Activated T-helper 9 cell treated with anti-CD3 and anti-CD28 coated beads, Interleukin-2, amount 50 U/mL, for 16 hours (primary cell): ENCODE measurements around the gene PPP1R12B.
"Not testable (repeated sequence)": the region's sequence is repeated elsewhere in the genome, so short reads cannot be mapped to it uniquely, and the experiment has no call there.

Experiments used
- DNase-seq: peaks from one replicate; pipeline ENCODE4 v3.0.0-alpha.2; 2020; ENCODE audit warnings: low read depth

The PPP1R12B gene

DNA sequence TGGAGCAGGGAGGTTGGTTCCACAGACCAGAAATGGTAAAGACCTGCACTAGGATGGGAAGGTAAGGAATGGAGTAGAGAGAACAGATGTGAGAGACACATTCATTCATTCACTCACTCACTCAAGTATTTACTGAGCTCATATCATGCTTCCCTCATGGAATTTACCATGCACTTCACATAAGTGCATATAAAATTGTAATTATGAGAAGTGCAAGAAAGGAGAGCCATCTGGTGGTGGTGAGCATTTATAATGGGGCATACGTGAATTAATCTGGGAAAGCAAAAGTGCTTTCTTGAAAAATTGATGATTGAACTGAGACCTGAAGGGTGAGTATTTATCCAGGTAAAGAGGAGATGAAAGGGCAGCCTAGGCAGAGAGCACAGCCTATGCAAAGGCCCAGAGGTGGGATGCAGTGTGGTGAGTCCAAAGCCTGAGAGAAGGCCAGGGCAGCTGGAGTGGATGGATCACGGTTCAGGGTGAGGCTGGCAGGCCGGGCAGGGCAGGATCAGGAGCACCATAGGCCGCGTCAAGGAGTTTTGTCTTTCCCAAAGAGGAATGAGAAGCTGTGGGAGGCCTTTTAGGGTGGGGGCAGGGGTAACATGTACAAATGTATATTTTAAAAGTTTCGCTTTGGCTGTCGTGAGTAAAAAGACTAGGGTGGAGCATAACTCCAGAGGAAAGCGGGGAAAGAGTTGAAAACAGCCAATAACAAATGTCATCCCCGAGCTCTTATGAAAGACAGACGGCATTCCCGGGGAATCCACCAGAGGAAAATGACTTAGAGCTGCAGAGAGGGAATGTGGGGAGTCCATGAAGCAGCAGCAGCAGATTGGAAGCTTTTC, 266.1 kb downstream of the PPP1R12B start:
- DNase-seq = not testable (repeated sequence)

DNA sequence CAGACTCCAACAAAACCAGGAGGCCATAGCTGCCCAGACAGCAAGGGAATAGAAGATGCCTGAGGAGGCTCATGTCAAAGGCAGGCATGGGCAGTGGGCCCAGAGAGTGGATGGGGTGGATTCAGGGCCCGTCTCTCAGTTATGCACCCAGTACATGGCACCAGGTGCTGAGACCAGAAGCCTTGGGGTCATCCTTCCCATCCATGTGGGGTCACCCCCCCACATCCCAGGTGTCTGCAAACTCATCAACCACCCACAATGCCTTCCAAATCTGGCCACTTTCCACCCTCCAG, 266.7 kb downstream of the PPP1R12B start:
- not testable (repeated sequence) for DNase-seq

DNA sequence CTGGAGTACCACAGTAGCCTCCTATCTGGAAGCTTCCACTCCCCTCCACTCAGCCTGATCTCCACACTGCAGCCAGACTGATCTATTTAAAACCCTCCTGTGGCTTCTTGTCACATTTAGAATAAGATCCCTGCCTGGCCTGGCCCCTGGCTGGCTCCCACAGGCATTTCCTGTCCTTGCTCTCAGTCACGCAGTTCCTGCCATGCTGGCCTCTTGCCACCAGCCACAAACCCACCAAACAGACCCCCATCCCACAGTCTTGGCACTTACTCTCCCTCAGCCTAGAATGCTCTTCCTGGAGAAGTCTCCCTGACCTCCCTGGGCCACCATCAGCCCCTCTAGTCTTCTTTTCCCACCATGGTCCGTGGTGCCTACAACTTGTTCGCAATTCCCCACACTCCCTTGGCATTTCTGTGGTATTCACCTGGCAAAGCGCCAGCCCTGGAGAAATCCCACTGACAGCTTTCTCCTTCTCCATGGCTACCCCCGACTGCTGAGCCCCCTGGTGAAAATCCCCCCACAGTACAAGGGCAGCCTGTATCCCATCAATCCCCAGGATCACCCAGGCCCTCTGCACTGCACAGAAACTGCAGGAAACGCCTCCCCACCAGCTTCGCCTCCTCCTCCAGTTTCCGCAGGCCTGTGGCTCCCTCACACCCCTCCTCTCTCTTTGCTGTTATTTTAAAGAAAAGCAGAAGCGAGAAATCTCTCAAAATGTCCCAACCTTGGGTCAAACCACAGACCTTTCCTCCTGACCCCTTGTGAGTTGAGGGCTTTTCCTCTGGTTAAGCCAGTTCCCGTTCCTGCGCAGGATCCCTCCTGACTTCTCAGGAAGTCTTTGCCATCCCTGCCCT, 267.2 kb downstream of the PPP1R12B start:
- DNase-seq = no peak

GRCh38 chr1:202616355-202616915, 267.9 kb downstream of the PPP1R12B start:
- DNase-seq = no peak

GRCh38 chr1:202619012-202619411, 270.5 kb downstream of the PPP1R12B start:
- DNase-seq = not testable (repeated sequence)

- DNase-seq = no peak
These were observed 271.0 kb downstream of the PPP1R12B start for GRCh38 chr1:202619505-202619904.

DNA sequence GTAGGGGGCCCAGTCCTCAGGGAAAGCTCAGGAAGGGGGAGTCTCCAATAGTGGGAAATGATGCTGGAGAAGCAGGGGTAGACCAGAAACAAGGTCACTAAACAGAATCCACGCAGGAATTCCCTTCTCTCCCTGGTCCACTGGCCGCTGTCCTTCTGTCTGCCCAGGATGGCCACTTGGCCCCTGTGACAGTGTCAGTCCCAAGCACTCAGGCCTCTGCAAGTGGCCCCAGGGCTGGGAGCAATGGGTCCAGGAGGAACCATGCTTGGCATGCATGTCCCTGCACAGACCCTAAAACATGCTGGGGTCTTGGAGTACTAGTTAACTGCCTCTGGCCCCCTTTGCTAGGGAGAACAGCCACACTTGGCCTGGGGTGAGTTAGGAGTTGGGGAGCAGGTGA, 271.5 kb downstream of the PPP1R12B start:
- DNase-seq = not testable (repeated sequence)

GRCh38 chr1:202621446-202621845, 272.9 kb downstream of the PPP1R12B start:
- no peak for DNase-seq

DNA sequence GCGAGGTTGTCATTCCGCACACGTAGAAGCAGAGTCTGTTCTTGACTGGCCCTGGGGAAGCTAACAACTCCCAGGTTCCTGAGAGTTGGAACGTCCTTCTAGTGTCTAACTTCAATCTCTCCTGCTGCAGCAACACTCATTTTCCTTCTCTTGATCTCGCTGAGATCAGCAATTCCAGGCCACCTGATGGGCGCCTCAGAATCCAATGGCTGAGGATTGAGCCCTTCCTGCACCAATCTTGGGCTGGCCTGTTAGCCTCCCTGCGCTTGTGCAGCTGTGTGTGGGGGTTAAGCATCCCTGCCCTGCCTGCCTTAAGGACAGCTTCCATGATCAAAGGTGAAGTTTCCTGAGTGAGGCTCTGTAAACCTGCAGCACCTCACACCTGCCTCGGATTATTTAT, 273.9 kb downstream of the PPP1R12B start:
- DNase-seq = no peak

DNA sequence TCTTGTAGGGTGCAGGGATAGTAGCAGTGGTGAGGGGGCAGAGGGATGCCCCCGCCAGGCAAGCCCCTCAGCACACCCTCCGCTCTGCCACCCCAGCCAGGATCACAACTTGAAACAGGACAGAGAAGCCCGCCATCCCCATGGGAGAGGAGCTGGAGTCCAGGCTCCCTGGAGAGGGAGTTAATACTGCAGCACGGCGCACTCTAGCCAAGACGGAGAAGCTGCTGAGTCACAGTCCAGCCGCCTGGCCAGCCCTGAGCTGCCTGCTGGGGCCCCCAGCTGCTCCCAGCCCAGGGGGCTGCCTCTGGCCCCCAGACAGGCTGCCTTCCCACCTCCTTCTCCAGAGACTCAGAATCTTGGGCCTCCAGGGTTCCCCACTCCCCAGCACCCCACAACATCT, 274.6 kb downstream of the PPP1R12B start:
- DNase-seq = no peak

- not testable (repeated sequence) for DNase-seq
These were observed 275.0 kb downstream of the PPP1R12B start for GRCh38 chr1:202623476-202623875.

- no peak for DNase-seq
These were observed 275.7 kb downstream of the PPP1R12B start for GRCh38 chr1:202624088-202624780.

- DNase-seq = no peak
These were observed 276.2 kb downstream of the PPP1R12B start for GRCh38 chr1:202624781-202625108.

DNA sequence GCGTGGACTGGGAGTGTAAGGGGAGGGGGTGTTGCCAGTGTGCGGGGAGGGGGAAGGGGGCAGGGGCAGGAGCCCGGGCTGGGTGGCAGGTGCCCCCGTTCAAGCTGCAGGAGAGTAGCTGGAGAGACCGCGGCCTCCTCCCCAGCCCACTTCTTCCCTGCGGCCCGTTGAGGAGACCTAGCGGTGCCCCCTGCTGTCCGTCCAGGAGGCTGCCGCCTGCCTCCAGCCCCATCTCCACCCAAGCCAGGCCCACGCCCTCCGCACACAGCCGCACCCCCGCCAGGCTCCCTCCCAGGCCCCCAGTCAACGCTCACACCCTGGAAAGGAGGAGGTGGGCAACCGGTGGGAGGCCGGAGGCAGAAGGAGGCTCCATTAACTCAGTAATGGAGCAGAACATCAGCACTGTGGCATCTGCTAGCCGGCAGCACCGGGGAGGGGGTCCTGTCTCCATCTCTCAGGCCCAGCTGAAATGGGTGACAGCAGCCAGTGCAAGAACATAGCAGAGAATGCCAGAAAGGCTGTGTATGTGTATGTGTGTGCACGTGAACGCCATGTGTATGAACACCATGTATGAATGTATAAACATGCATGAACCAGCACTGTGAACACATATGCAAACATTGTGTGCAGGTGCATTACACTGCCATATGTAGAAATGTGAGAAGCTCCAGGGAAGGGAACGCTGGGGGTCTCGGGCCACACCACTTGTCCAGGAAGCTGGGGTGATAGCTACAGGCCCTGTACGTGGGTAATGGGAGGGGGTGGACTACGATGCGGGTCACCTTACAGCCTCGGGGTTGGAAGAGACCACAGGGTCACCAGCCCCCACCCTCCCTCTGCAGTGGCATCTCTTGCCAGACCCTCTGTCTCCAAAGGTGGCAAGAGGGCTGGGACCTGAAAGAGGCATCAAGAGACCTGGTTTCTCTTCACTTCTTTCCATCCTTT, 277.2 kb downstream of the PPP1R12B start:
- peak; percentile 13 for DNase-seq

- DNase-seq = not testable (repeated sequence)
These were observed 278.5 kb downstream of the PPP1R12B start for GRCh38 chr1:202627036-202627435.

- no peak for DNase-seq
These were observed 279.5 kb downstream of the PPP1R12B start for GRCh38 chr1:202627841-202628565.

- no peak for DNase-seq
These were observed 280.2 kb downstream of the PPP1R12B start for GRCh38 chr1:202628646-202629215.

GRCh38 chr1:202629257-202629811, 280.8 kb downstream of the PPP1R12B start:
- not testable (repeated sequence) for DNase-seq

- not testable (repeated sequence) for DNase-seq
These were observed 281.6 kb downstream of the PPP1R12B start for GRCh38 chr1:202630096-202630495.

- DNase-seq = no peak
These were observed 282.0 kb downstream of the PPP1R12B start for GRCh38 chr1:202630541-202630940.
